BE2C (cell line): ENCODE results near the gene AGO1.

Experiments
- DNase-seq: peaks from one replicate; pipeline ENCODE4 v3.0.0-alpha.2; 2020
- H3K27me3 ChIP-seq: fragments of 250-450 bp; sonication (Bioruptor Pico); 2 replicates; pipeline ENCODE4 v1.5.1; 2020; ENCODE audit warnings: mild to moderate bottlenecking
- H3K36me3 ChIP-seq: fragments of 250-450 bp; sonication (Bioruptor Pico); 2 replicates; pipeline ENCODE4 v1.5.1; 2020; ENCODE audit warnings: mild to moderate bottlenecking
- H3K4me1 ChIP-seq: fragments of 250-450 bp; sonication (Bioruptor Pico); 2 replicates; pipeline ENCODE4 v1.5.1; 2020
- H3K4me3 ChIP-seq: 2 replicates; pipeline ENCODE4 v1.5.1; 2011; ENCODE audit warnings: low read depth, low read length
- H3K9me3 ChIP-seq: fragments of 250-450 bp; sonication (Bioruptor Pico); 2 replicates; pipeline ENCODE4 v1.5.1; 2020
- TF ChIP-seq, protein P1 (sequence below): IDR thresholded peaks from 2 replicates; pipeline ENCODE4 v1.5.1; 2012; ENCODE audit warnings: mild to moderate bottlenecking, low read depth, low read length

AGO1 gene

DNA sequence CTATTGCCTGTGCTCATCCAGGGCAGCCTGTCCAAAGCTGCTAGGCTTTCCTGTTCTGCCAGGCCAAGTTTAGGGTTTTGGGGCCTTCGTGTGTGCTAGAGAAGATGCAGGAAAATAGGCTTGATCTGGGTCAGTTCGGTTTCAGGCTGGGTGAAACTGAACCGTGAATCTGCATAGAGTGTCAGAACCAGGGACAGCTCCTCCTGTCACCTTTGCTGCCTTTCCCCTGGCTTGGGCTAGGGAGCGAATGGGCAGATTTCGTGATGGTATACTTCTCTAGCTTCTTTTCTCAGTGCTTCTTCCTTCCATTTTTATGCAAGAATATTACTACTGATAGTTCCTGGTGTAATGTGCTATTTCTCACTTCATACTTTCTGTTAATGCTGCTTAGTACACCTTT lies 6.0 kb upstream of the AGO1 start:
- Histone ChIP-seq H3K27me3 (no peaks in the 10 kb centered on the region), H3K4me1 (no peaks in the 10 kb centered on the region), H3K36me3 (no peaks in the 10 kb centered on the region), H3K9me3 (no peaks in the 10 kb centered on the region), H3K4me3 (no peak overlapping the region)
- TF ChIP-seq, protein P1, sequence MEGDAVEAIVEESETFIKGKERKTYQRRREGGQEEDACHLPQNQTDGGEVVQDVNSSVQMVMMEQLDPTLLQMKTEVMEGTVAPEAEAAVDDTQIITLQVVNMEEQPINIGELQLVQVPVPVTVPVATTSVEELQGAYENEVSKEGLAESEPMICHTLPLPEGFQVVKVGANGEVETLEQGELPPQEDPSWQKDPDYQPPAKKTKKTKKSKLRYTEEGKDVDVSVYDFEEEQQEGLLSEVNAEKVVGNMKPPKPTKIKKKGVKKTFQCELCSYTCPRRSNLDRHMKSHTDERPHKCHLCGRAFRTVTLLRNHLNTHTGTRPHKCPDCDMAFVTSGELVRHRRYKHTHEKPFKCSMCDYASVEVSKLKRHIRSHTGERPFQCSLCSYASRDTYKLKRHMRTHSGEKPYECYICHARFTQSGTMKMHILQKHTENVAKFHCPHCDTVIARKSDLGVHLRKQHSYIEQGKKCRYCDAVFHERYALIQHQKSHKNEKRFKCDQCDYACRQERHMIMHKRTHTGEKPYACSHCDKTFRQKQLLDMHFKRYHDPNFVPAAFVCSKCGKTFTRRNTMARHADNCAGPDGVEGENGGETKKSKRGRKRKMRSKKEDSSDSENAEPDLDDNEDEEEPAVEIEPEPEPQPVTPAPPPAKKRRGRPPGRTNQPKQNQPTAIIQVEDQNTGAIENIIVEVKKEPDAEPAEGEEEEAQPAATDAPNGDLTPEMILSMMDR = no peak
- no peak for DNase-seq

DNA sequence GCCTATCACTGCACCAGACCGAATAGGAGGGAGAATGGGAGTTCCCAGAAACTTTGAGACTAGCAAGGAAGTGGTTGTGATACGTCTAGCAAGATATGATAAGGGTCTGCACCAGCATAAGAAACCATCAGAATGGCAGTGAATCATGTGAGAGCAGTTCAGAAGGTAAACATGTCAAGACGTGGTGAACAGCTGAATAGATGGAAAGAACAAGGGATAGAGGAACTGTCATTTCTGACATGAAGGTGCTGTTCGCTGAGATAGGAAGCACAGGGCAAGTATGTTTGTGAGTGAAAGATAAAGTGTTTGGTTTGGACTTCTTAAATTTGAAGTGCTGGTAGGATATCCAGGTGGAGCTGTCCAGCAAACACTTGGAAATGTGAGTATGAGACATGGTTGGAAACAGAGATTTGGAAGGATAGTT lies 1.1 kb upstream of the AGO1 start:
- no peaks in the 10 kb centered on the region for H3K9me3 ChIP-seq
- TF ChIP-seq, protein P1 = no peak
- no peak for DNase-seq
- no peaks in the 10 kb centered on the region for H3K36me3 ChIP-seq
- H3K27me3 ChIP-seq = no peaks in the 10 kb centered on the region
- H3K4me3 ChIP-seq = no peak overlapping the region
- 0 out of 2 replicates have a peak, but pooled peaks cover 2% of the 10 kb centered on the region for H3K4me1 ChIP-seq

DNA sequence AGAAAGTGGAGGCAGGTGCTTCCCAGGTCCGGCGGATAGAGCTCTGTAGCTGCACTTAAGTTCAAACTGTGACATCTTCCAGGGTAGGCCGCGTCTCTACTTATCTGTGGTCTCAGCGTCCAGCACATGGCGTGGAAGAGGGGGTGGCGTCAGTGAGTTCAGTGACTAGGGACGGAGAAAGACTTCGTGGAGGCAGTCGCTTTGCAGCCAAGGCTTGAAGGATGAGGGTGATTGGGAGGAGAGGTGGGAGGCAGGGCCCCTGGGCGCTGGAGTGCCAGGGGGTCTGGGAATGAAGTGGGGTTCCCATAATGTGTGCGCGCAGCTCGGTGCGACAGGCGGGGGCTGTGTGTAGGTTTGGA lies 444 bp upstream of the AGO1 start:
- TF ChIP-seq, protein P1 = no peak
- DNase-seq = no peak
- no peaks in the 10 kb centered on the region for H3K27me3 ChIP-seq
- H3K36me3 ChIP-seq = no peaks in the 10 kb centered on the region
- H3K9me3 ChIP-seq = no peaks in the 10 kb centered on the region
- H3K4me1 ChIP-seq = 0 out of 2 replicates have a peak, but pooled peaks cover 2% of the 10 kb centered on the region
- no peak overlapping the region for H3K4me3 ChIP-seq

DNA sequence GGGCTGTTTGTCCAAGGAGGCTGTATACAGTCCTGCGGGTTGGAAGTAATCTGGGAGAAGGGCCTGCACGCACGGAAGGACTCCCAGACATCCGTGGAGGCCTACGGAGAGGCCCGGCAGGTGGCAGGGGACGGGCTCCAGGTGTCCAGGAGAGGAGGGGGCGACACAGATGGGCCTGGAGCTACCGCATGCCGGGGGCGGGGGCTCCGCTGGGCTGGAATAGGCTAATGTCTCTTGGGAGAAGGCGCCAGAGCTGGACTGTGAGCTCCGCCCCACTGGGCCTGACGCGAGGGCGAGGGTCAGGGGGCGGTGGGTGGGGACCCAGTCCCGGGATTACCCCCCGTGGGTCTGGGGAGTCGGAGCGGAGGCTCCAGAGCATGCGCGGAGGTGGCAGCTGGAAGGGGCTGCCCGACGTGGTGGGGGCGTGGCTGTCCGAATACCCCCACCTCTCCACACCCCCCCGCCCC lies 659 bp downstream of the AGO1 start:
- H3K36me3 ChIP-seq = no peaks in the 10 kb centered on the region
- TF ChIP-seq, protein P1 = no peak
- peak overlapping the region; percentile 93 for H3K4me3 ChIP-seq
- DNase-seq = peak; percentile 43
- no peaks in the 10 kb centered on the region for H3K9me3 ChIP-seq
- no peaks in the 10 kb centered on the region for H3K27me3 ChIP-seq
- 0 out of 2 replicates have a peak, but pooled peaks cover 2% of the 10 kb centered on the region for H3K4me1 ChIP-seq

DNA sequence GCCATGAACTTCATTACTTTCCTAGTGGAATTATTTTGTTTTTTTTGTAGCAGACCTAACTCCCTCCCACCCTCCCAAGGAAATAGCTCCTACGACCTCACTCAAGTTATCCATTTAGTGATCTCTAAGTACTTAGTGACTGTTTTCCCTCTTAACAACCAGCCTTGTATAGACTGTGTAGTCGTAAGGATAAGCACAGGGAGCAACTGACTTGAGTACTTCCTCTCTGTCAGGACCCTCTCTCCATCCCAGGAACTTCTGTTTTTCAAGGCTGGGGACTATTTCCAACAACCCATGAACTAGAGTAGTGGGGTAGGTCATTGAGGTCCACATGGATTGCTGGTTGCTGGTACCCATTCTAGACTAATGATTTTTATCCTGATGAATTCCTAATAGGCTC lies 1.9 kb downstream of the AGO1 start:
- Histone ChIP-seq H3K4me1 (0 out of 2 replicates have a peak, but pooled peaks cover 2% of the 10 kb centered on the region), H3K36me3 (no peaks in the 10 kb centered on the region), H3K9me3 (no peaks in the 10 kb centered on the region), H3K4me3 (no peak overlapping the region), H3K27me3 (no peaks in the 10 kb centered on the region)
- TF ChIP-seq, protein P1 = no peak
- DNase-seq = no peak

DNA sequence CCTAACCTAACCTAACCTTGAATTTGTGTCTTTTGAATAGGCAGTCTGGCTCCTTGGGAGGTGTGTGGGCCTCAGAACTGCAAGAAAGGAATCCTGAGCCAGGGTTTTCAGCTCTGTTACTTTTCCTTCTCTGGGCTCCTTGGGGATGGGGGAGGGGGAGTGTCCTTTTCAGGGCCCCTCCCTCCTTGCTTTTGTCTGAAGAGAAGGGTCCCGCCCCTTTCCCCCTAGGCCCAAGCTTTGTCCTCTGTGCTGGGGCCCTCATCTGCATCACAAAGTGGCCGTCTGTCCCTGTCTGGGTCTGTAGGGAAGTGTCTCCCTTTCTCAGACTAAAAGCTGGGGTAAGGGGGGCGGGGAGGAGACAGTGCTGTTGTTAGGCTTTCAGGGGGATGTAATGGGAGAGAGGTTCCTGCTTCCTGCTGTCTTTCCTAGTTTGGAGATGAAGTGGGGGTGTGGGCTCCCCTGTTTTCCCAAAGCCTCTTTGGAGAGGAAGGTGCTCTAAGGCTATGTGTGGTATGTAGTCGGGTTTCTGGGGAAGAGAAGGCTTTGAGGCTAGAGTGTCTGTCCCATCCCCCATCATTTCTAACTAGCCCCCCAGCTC lies 3.1 kb downstream of the AGO1 start:
- H3K4me3 ChIP-seq = no peak overlapping the region
- TF ChIP-seq, protein P1 = no peak

More for the DNA sequence above, 3.1 kb downstream of the AGO1 start:
- Histone ChIP-seq H3K27me3 (no peaks in the 10 kb centered on the region), H3K4me1 (0 out of 2 replicates have a peak, but pooled peaks cover 2% of the 10 kb centered on the region), H3K9me3 (no peaks in the 10 kb centered on the region), H3K36me3 (no peaks in the 10 kb centered on the region)
- no peak for DNase-seq
